H1 (cell line): ENCODE measurements around the gene PPM1L. TPM values are rescaled to one million over a fixed set of nuclear protein-coding genes. Genes with fewer than 3 reads are reported as not detected.

Source experiments
- CTCF ChIA-PET: fragments of 300-600 bp; sonication (Branson Sonifier 250); formaldehyde crosslinking; loops from one replicate; lab custom pipeline; 2021; ENCODE audit not compliant: partially characterized antibody; lab: Charles Lee
- POLR2A ChIA-PET: fragments of 300-600 bp; sonication (Branson Sonifier 250); formaldehyde crosslinking; loops from one replicate; lab custom pipeline; 2021; ENCODE audit warnings: inconsistent platforms; ENCODE audit not compliant: partially characterized antibody; lab: Charles Lee
- DNase-seq, 2 experiments: peaks; one replicate each; pipeline versions ENCODE4 v3.0.0 to v3.0.0-alpha.2; 2010 to 2022; ENCODE audit warnings: low spot score in 2 of 2, low read depth in 1 of 2, mixed read lengths in 1 of 2
- FAIRE-seq: peaks from 2 replicates; lab custom pipeline; 2011; peaks lifted over from hg19 to GRCh38; lab: Jason Lieb, UNC
- H2AFZ ChIP-seq: 2 replicates; pipeline ENCODE4 v1.8.1; 2012; ENCODE audit warnings: low read length, inconsistent platforms
- H2AK5ac ChIP-seq: 2 replicates; pipeline ENCODE4 v1.6.1; 2013; ENCODE audit warnings: low read depth, low read length
- H2BK120ac ChIP-seq: replicated peaks from 2 replicates; pipeline ENCODE3; 2013; ENCODE audit warnings: low read depth, low read length, inconsistent platforms
- H2BK12ac ChIP-seq: 2 replicates; pipeline ENCODE4 v1.6.1; 2013; ENCODE audit warnings: low read depth, low read length
- H2BK15ac ChIP-seq: 2 replicates; pipeline ENCODE4 v1.6.1; 2013; ENCODE audit warnings: low read length
- H2BK20ac ChIP-seq: 2 replicates; pipeline ENCODE4 v1.6.1; 2013; ENCODE audit warnings: low read length
- H2BK5ac ChIP-seq: 2 replicates; pipeline ENCODE4 v1.6.1; 2013; ENCODE audit warnings: low read depth, low read length
- H3K14ac ChIP-seq: 2 replicates; pipeline ENCODE4 v1.6.1; 2013; ENCODE audit warnings: inconsistent platforms; ENCODE audit not compliant: insufficient read length
- H3K18ac ChIP-seq: 2 replicates; pipeline ENCODE4 v1.6.1; 2013; ENCODE audit warnings: low read length; ENCODE audit errors: extremely low read depth
- H3K23ac ChIP-seq: 2 replicates; pipeline ENCODE4 v1.6.1; 2013; ENCODE audit warnings: inconsistent platforms; ENCODE audit not compliant: insufficient read length
- H3K23me2 ChIP-seq: 2 replicates; pipeline ENCODE4 v1.6.1; 2013; ENCODE audit warnings: low read depth, low read length
- H3K27ac ChIP-seq: 2 replicates; pipeline ENCODE4 v1.6.1; 2011; ENCODE audit warnings: low read depth, low read length, inconsistent platforms
- H3K27me3 ChIP-seq, 4 experiments: replicated peaks in 1 of 4; 1 replicate in 1 of 4; 2 replicates in 3 of 4; pipeline versions ENCODE4 v1.6.1 to v1.8.1; 2011 to 2013; ENCODE audit warnings: low read length in 3 of 4, mild to moderate bottlenecking in 3 of 4, inconsistent platforms in 2 of 4, mixed read lengths in 2 of 4, moderate library complexity in 1 of 4; ENCODE audit not compliant: control insufficient read depth in 3 of 4, insufficient read depth in 3 of 4; ENCODE audit errors: extremely low read depth in 1 of 4
- H3K36me3 ChIP-seq, 4 experiments: 2 replicates each; pipeline versions ENCODE4 v1.6.1 to v1.8.1; 2011 to 2013; ENCODE audit warnings: mild to moderate bottlenecking in 4 of 4, low read length in 3 of 4, moderate library complexity in 2 of 4, control low read depth in 1 of 4, inconsistent platforms in 1 of 4; ENCODE audit not compliant: insufficient read depth in 4 of 4, control insufficient read depth in 2 of 4
- H3K4ac ChIP-seq: replicated peaks from 2 replicates; pipeline ENCODE3; 2013; ENCODE audit warnings: low read length, low read depth, mixed read lengths, inconsistent platforms; ENCODE audit not compliant: insufficient read length
- H3K4me1 ChIP-seq, 4 experiments: replicated peaks in 1 of 4; 1 replicate in 1 of 4; 2 replicates in 3 of 4; pipeline versions ENCODE4 v1.6.1 to v1.8.1; 2011 to 2013; ENCODE audit warnings: low read length in 3 of 4, inconsistent platforms in 2 of 4, mixed read lengths in 1 of 4; ENCODE audit not compliant: insufficient read depth in 4 of 4, control insufficient read depth in 3 of 4
- H3K4me2 ChIP-seq, 2 experiments: 2 replicates each; pipeline versions ENCODE4 v1.6.1 to v1.8.1; 2011 to 2013; ENCODE audit warnings: low read depth in 2 of 2, low read length in 2 of 2, control low read depth in 1 of 2, inconsistent platforms in 1 of 2, mild to moderate bottlenecking in 1 of 2; ENCODE audit not compliant: insufficient read depth in 1 of 2
- H3K4me3 ChIP-seq, 4 experiments: fragments of 200-600, 300-600 bp in 1 of 4; sonication (generic), shearing (Covaris generic), sonication (Bioruptor Twin) in 1 of 4; 2 replicates each; pipeline versions ENCODE4 v1.5.1 to v1.8.1; 2011 to 2016; ENCODE audit warnings: low read length in 4 of 4, low read depth in 3 of 4, control low read depth in 2 of 4, inconsistent platforms in 2 of 4, mild to moderate bottlenecking in 2 of 4, mixed read lengths in 1 of 4, moderate library complexity in 1 of 4; ENCODE audit not compliant: insufficient read depth in 2 of 4; ENCODE audit errors: extremely low read depth in 1 of 4
- H3K56ac ChIP-seq: replicated peaks from 2 replicates; pipeline ENCODE3; 2013; ENCODE audit warnings: low read depth, mild to moderate bottlenecking, mixed read lengths, low read length, inconsistent platforms; ENCODE audit not compliant: insufficient read length
- H3K79me1 ChIP-seq: 2 replicates; pipeline ENCODE4 v1.6.1; 2013; ENCODE audit warnings: low read depth, low read length, control low read depth
- H3K79me2 ChIP-seq, 2 experiments: 2 replicates each; pipeline versions ENCODE4 v1.6.1 to v1.8.1; 2012 to 2013; ENCODE audit warnings: low read length in 2 of 2, mild to moderate bottlenecking in 2 of 2, inconsistent platforms in 1 of 2; ENCODE audit not compliant: insufficient read depth in 2 of 2, control insufficient read depth in 1 of 2
- H3K9ac ChIP-seq, 4 experiments: replicated peaks in 1 of 4; 1 replicate in 1 of 4; 2 replicates in 3 of 4; pipeline versions ENCODE4 v1.6.1 to v1.8.1; 2011 to 2013; ENCODE audit warnings: low read depth in 3 of 4, low read length in 3 of 4, control low read depth in 2 of 4, mild to moderate bottlenecking in 2 of 4, moderate library complexity in 2 of 4, inconsistent platforms in 1 of 4; ENCODE audit errors: extremely low read depth in 1 of 4
- H3K9me3 ChIP-seq, 2 experiments: 2 replicates each; pipeline versions ENCODE4 v1.6.1 to v1.8.1; 2012 to 2013; ENCODE audit warnings: mild to moderate bottlenecking in 2 of 2, moderate library complexity in 2 of 2, control low read depth in 1 of 2, inconsistent platforms in 1 of 2, low read depth in 1 of 2, low read length in 1 of 2, mixed read lengths in 1 of 2; ENCODE audit not compliant: insufficient read depth in 2 of 2
- H4K20me1 ChIP-seq, 2 experiments: replicated peaks in 1 of 2; 2 replicates each; pipeline versions ENCODE3 to v1.8.1; 2011 to 2013; ENCODE audit warnings: inconsistent platforms in 2 of 2, low read length in 2 of 2, mild to moderate bottlenecking in 1 of 2; ENCODE audit not compliant: insufficient read depth in 2 of 2, control insufficient read depth in 1 of 2
- H4K5ac ChIP-seq: 2 replicates; pipeline ENCODE4 v1.6.1; 2013; ENCODE audit warnings: low read length, low read depth, mixed read lengths, inconsistent platforms; ENCODE audit not compliant: insufficient read length
- H4K8ac ChIP-seq: 2 replicates; pipeline ENCODE4 v1.8.0; 2013; ENCODE audit warnings: mild to moderate bottlenecking, moderate library complexity, low read length, inconsistent platforms; ENCODE audit not compliant: insufficient read depth; ENCODE audit errors: extremely low read depth
- H4K91ac ChIP-seq: replicated peaks from 2 replicates; pipeline ENCODE3; 2013; ENCODE audit warnings: low read length, mixed read lengths, inconsistent platforms; ENCODE audit not compliant: insufficient read length
- WGBS, 2 experiments: shearing (Covaris generic) in 1 of 2; methylation state at CpG; one replicate each; pipeline versions ENCODE4 v1.1.6 to v1.1.7; 2013 to 2015; ENCODE audit warnings: low lambda C conversion rate in 2 of 2, mixed read lengths in 2 of 2, inconsistent platforms in 1 of 2, low coverage in 1 of 2, missing lambda C conversion rate in 1 of 2; ENCODE audit not compliant: insufficient replicate concordance in 2 of 2, insufficient coverage in 1 of 2, insufficient read length in 1 of 2; ENCODE audit errors: extremely low coverage in 1 of 2, missing lambda C conversion rate in 1 of 2; 5-methylcytosine and 5-hydroxymethylcytosine counted together
- polyA plus RNA-seq, 7 experiments: library from polyadenylated mRNA; depleted of rRNA in 3 of 7; stranded (reverse) in 5 of 7; unstranded in 2 of 7; fragments of >200 nt in 5 of 7; fragments of 200-250 nt in 2 of 7; gene quantifications; 1 replicate in 5 of 7; 2 replicates in 1 of 7; 4 replicates in 1 of 7; pipeline versions ENCODE4 v1.2.1 to v1.2.3, GENCODE V29; 2011 to 2013; ENCODE audit warnings: missing spikeins in 2 of 7, mixed read lengths in 2 of 7
- total RNA-seq: library from RNA; stranded (reverse); fragmentation: NEBNext Ultra II Directional; extraction: Animal tissue kit (Norgen Biotek cat#: 25700); gene quantifications from 2 replicates; pipeline ENCODE4 v1.2.1, GENCODE V29; 2021

PPM1L gene
- total and polyA plus RNA-seq, 2 of the 8 experiments (the other 6 are each of a cell fraction or from before 2014, with no cell fraction given): 2.8 to 18.1 TPM

GRCh38 chr3:160781863-160782262 is 25.8 kb downstream of the PPM1L start:
- Histone ChIP-seq H3K36me3 (no peaks in the 10 kb centered on the region), H3K9me3 (no peaks in the 10 kb centered on the region; a peak in 1 of 4 replicates), H3K27me3 (no peaks in the 10 kb centered on the region), H2BK15ac (no peak overlapping the region), H4K5ac (no peak overlapping the region), H4K91ac (no peak overlapping the region), H2BK12ac (no peak overlapping the region), H2AFZ (no peak overlapping the region), H2BK120ac (no peak overlapping the region), H2BK5ac (no peak overlapping the region), H4K20me1 (no peaks in the 10 kb centered on the region), H3K4me1 (peaks cover 0 to 3% (median 2%) of the 10 kb centered on the region in 4 experiments; a peak in 4 of 7 replicates), H3K79me1 (no peaks in the 10 kb centered on the region; the same call in none of the 2 replicates), H3K4me3 (no peak overlapping the region), H3K9ac (no peak overlapping the region), H3K18ac (no peak overlapping the region), H4K8ac (no peak overlapping the region), H3K14ac (no peak overlapping the region), H3K79me2 (peaks cover 0 to 8% of the 10 kb centered on the region in 2 experiments; a peak in 2 of 4 replicates), H3K23me2 (no peaks in the 10 kb centered on the region), H3K27ac (no peak overlapping the region), H3K56ac (no peak overlapping the region), H3K4ac (no peak overlapping the region), H2AK5ac (no peak overlapping the region), H3K23ac (no peak overlapping the region), H2BK20ac (no peak overlapping the region), H3K4me2 (no peak overlapping the region)
- FAIRE-seq (no peak), DNase-seq (no peak)
- 88% methylated on average over 3 of the region's 3 CpGs; no CpG with 5 or more reads in 1 of the 2 experiments for WGBS, 2 experiments
- POLR2A ChIA-PET: no interaction called here
- CTCF ChIA-PET: no interaction called here
